Measurements from ENCODE around the gene PHF21A.

DNA sequence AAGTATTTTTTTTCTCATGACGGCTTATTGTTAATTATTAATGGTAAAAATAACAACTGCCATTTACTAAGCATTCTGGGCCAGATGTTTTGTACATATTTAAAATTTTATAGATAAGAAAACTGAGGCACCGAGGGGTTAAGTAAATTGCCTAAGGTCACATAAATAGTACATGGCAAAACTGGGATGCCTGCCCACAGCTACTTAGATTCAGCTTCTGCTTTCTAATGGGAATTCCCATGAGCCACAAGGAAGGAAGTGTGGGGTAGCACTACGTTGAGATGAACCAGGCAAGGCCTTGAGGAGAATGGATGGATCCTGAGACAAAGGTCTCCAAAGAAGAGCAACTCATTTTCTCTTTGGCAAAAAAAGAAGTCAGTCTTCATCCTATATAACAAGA lies 11.9 kb upstream of the PHF21A start:
- no peak for TF ChIP-seq EZH2 (IDR thresholded peaks at IDR 0.05; ENCODE audit: borderline replicate concordance)
- TF ChIP-seq, protein P1, sequence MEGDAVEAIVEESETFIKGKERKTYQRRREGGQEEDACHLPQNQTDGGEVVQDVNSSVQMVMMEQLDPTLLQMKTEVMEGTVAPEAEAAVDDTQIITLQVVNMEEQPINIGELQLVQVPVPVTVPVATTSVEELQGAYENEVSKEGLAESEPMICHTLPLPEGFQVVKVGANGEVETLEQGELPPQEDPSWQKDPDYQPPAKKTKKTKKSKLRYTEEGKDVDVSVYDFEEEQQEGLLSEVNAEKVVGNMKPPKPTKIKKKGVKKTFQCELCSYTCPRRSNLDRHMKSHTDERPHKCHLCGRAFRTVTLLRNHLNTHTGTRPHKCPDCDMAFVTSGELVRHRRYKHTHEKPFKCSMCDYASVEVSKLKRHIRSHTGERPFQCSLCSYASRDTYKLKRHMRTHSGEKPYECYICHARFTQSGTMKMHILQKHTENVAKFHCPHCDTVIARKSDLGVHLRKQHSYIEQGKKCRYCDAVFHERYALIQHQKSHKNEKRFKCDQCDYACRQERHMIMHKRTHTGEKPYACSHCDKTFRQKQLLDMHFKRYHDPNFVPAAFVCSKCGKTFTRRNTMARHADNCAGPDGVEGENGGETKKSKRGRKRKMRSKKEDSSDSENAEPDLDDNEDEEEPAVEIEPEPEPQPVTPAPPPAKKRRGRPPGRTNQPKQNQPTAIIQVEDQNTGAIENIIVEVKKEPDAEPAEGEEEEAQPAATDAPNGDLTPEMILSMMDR (IDR thresholded peaks at IDR 0.05; ENCODE audit: poor library complexity) = no peak
- TF ChIP-seq EZH2phosphoT487 (IDR thresholded peaks at IDR 0.05; ENCODE audit: low read depth, severe bottlenecking, unreplicated experiment) = no peak
